Erythroblast (primary cell): ENCODE data around the gene NTSR1.

ENCODE experiments used
- GATA1 ChIP-seq: IDR thresholded peaks from 2 replicates; pipeline ENCODE4 v1.6.1; 2011; ENCODE audit warnings: low read depth, mild to moderate bottlenecking, control low read depth, low read length, moderate library complexity
- POLR2A ChIP-seq: IDR thresholded peaks from 2 replicates; pipeline ENCODE4 v1.6.1; 2011; ENCODE audit warnings: mild to moderate bottlenecking, low read length

- TF ChIP-seq POLR2A, result no peak
- no peak for TF ChIP-seq GATA1
Measured at GRCh38 chr20:62765021-62765420, 56.4 kb downstream of the NTSR1 start.
